Dedifferentiated amniotic fluid mesenchymal stem cell (primary cell): Measurements from ENCODE around the gene LYPD3.

Experiments used
- DNase-seq: peaks from one replicate; pipeline ENCODE4 v3.0.0-alpha.2; 2016; ENCODE audit errors: extremely low spot score

LYPD3 gene

DNA sequence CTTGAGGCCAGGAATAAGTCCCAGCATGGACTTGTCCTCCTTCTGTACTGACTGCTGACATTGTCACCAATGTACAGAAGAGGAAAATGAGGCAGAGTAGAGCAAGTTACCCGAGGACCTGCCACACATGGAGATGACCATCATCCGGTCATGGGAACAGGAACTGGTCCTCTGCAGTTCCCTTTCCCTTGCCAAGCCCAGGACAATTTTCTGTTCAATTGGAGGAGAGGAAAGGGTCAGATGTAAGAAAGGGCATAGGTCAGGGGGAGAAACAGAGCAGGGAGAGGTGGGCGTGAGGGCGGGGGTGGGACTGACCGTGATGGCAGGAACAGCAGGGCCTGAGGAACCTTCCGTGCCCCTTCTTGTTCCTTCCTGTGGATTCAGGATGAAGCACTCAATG, 20.5 kb upstream of the LYPD3 start:
- DNase-seq = no peak

DNA sequence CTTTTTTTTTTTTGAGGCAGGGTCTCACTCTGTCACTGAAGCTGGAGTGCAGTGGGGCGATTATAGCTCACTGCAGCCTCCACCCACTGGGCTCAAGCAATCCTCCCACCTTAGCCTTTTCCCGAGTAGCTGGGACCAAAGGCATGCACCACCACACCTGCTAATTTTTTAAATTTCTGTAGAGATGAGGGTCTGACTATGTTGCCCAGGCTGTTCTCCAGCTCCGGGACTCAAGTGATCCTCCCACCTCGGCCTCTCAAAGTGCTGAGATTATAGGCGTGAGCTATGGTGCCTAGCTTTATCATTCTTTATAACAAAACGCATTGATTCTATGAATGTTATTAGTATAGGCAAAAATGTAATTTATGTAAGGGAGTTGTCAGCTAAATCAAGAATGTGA, 17.9 kb upstream of the LYPD3 start:
- no peak for DNase-seq

GRCh38 chr19:43482193-43482592, 16.8 kb upstream of the LYPD3 start:
- DNase-seq = no peak

DNA sequence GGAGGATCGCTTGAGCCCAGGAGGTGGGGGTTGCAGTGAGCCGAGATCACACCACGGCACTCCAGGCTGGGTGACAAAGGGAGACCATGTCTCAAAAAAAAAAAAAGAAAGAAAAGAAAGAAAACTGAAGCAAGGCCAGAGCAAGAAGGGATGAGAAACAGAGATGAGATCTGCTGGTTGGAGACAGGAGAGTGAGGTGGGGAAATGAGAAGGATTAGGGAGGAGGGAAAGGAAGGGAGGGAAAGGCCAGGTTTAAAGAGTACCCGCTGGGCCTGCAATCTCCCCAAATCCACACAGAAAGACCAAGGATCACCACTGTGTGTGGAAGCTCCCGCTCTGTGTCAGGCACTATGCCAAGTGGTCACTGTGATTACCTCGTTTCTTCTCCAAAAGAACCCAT, 16.3 kb upstream of the LYPD3 start:
- DNase-seq = no peak

DNA sequence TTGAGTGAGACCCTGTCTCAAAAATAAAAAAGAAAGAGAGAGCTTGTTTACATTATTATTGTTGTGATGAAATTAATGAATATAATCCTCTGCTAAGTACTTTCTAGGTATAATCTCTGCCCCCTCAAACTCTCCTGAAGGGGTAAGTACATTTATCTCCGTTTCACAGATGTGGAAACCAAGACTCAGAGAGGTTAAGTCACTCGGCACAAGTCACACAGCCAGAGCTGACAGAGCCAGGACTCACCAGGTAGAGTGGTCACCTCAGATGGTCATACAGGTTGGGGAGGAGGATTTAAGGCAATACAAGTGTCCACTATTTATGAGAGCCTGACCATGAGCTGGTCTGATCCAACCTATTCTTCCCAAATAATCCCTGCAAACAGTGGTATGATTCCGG, 15.2 kb upstream of the LYPD3 start:
- no peak for DNase-seq

GRCh38 chr19:43479961-43480561, 14.7 kb upstream of the LYPD3 start:
- no peak for DNase-seq

DNA sequence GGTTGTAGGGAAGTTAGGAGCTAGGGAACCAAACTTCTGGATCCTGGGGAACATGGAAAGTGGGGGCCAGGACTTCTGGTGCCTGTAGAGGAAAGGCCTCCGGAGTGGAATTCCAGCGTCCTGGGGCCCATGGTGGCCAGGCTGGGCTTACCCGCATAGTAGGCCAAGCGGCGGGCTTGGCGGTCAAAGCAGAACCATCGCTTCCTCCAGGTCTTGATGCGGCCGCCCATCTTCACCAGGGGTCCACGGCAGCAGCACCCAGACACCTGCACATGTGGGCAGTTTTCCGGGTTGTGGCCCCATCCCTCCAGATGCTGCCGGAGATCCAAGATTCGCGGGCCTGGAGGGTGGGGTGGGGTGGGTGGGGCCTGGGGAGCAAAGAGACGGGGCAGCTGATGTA, 13.8 kb upstream of the LYPD3 start:
- no peak for DNase-seq

DNA sequence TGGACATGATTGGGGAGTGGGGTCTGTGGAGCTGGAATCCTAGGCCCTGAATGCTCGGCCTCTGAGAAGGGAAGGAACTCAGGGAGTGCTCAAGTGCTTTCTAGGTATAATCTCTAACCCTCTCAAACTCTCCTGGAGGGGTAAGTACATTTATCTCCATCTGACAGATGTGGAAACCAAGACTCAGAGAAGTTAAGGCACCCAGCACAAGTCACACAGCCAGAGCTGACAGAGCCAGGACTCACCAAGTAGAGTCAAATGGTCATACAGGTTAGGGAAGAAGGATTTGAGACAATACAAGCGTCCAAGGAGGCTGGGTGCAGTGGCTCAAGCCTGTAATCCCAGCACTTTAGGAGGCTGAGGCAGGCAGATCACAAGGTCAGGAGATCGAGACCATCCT, 12.9 kb upstream of the LYPD3 start:
- DNase-seq = no peak

- DNase-seq = peak; percentile 81
Measured at GRCh38 chr19:43476606-43477005, 11.2 kb upstream of the LYPD3 start.

GRCh38 chr19:43474986-43475705, 9.7 kb upstream of the LYPD3 start:
- DNase-seq = peak; percentile 75

DNA sequence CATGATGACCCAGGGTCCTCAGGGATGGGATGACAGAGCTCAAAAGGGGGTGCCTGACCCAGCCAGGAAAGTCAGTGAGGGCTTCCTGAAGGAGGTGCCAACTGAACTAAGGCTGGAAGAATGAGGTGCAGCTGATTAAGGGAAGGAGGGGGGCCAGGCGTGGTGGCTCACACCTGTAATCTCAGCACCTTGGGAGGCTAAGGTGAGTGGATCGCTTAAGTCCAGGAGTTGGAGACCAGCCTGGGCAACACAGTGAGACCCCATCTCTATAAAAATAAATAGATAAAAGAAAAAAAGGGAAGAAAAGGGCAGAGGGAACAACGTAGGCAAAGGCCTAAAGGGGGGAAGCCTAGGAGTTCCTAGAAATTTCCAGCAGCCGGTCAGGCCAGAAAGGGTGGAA, 9.1 kb upstream of the LYPD3 start:
- no peak for DNase-seq

- no peak for DNase-seq
Measured at GRCh38 chr19:43471091-43471490, 5.7 kb upstream of the LYPD3 start.

DNA sequence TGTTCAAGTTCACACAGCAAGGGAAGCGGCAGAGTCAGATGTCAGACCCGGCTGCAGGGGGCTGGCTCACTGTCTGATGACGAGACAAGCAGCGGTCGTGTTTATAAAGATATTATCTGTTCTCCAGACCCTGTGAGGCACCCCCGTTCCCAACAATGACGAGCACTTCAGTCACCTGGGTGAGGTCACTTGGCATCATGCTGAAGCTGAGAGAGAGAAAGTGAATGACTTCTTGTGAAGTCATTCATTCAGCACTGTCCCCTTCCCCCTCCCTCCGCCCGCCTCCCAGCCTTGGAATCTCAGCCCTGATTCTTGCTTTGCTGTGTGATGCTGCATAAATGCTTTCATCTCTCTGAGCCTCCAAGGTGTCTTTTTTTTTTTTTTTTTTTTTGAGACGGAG, 4.9 kb upstream of the LYPD3 start:
- no peak for DNase-seq

- DNase-seq = no peak
Measured at GRCh38 chr19:43469160-43469480, 3.7 kb upstream of the LYPD3 start.

DNA sequence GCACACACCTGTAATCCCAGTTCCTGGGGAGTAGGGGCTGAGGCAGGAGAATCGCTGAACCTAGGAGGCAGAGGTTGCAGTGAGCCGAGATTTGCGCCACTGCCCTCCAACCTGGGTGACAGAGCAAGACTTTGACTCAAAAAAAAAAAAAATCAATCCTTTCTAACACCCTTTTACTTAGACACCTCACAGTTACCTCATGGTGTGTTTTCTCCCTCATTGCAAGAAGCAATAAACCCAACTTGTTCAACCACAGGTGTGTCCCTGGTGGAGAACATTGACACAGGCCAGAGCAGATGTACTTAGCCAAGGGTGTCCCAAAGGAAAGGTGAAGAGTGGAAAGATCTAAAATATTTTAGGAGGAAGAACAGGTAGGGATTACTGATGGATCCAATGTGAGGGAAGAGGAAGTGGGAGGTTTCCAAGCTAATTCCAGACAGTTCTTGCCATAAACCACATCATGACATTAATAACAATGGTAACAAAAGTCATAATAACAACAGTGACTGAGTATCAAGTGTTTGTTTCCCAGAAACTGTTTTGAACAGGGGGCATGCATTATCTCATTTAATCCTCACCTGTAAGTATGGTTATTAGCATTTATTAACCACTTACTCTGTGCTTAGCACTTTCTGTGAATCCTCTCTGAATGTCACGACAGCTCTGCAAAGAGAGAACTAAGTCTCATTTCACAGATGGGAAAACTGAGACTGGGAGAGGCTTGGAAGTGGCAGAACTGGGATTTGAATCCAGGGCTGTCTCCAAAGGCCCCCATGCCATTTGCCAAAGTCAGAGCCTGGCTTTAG, 3.1 kb upstream of the LYPD3 start:
- DNase-seq = no peak

- no peak for DNase-seq
Measured at GRCh38 chr19:43467730-43468129, 2.3 kb upstream of the LYPD3 start.

DNA sequence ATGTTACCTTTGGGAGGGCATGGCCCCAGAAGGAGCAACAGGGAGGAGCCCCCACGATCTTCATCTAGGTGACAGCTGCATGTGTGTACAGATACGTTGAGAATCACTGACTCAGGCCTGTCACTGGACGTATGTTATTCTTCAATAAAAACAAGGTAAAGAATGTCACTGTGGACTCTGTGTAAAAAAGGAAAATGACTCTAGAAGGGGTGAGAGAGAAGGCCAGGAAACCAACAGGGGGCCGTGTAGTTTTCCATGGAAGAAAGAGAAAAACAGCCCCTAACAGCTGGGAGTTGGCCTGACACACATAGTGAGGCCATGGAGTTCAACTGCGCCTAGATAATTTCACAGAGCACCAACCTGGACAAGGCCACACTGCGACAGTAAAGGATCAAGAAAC, 1.9 kb upstream of the LYPD3 start:
- DNase-seq = no peak

DNA sequence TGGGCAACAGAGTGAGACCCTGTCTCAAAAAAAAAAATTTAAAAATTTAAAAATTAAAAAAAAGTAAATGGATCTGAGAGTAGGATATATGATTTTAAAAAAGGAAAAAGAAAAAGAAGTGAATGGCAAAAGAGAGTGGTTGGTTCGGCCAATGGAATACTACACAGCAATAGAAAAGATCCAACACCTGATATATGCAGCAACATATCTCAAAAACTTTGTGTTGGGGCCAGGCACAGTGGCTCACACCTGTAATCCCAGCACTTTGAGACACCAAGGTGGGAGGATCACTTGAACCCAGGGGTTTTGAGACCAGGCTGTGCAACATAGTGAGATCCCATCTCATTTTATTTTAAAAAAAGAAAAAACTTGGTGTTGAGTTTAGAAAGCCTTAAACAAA, 1.4 kb upstream of the LYPD3 start:
- no peak for DNase-seq

- DNase-seq = no peak
Measured at GRCh38 chr19:43464134-43464775, 1.2 kb downstream of the LYPD3 start.

GRCh38 chr19:43463381-43464133, 1.9 kb downstream of the LYPD3 start:
- DNase-seq = peak; percentile 68

DNA sequence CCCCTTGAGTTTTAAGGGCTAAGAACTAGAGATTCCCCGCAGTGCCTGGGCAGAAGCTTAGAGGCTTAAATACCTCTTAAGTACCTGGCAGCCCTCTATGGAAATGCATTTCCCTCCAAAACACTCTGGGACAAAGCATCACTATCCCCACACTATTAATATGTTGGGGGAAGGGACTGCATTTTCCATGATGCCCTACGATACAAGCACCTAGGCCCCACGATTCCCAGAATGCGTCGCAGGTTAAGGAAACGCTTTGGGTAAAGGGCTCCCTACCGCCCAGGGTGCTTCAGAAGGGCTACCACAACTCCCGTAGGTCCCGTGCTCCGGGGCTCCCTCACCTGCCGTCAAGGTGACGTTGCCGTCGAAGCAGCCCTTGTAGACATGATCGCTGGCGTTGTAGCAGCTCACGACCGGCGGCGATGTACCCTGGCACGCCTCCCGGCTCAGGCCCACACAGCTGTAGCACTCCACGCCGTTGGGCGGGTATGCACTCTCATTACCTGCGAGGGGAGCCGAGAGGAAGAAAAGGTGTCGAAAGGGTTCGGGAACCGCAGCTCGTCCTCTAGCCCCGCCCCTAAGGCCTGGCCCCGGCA, 2.5 kb downstream of the LYPD3 start:
- DNase-seq = no peak

- no peak for DNase-seq
Measured at GRCh38 chr19:43462383-43462782, 3.0 kb downstream of the LYPD3 start.
